Muscle of back (tissue), 11 donors: Measurements from ENCODE around the gene ROR1. TPM values are rescaled to one million over a fixed set of nuclear protein-coding genes. Genes with fewer than 3 reads are reported as not detected.
"Not testable (repeated sequence)": the region's sequence is repeated elsewhere in the genome, so short reads cannot be mapped to it uniquely, and the experiment has no call there.

Experiments
- DNase-seq, 3 donors: peaks; one replicate each; pipeline versions ENCODE4 v3.0.0 to v3.0.0-alpha.2; 2013
- polyA plus RNA-seq, 10 donors: library from polyadenylated mRNA; unstranded; fragments of 120-200 nt; gene quantifications; one replicate each; pipeline ENCODE4 v1.2.1, GENCODE V29; 2013; ENCODE audit not compliant: insufficient read length in 10 of 10

Gene ROR1
- polyA plus RNA-seq, 10 donors, result 10.4 to 26.5 (median 14.0) TPM

DNA sequence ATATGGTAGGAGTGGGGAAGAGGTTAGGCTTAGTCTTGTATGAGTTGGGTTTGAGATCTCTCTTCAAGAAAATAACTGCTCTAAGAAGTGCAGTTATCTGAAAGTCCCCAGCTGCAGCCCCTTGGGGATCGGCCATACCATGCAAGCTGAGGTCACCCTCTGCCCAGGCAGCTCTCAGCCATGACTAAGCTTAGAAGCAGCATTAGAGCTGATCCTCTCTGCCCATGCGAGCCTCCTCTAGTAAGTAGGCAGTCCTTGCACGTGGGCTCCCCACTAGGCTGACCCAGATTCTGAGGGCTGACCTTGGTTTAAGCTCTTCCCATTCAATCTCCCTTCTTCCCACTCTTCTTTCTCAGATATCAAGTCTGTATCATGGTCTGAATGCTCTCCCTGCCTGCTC is 308.6 kb downstream of the ROR1 start:
- no peak for DNase-seq

GRCh38 chr1:64084451-64084850 is 310.6 kb downstream of the ROR1 start:
- DNase-seq, result no peak

DNA sequence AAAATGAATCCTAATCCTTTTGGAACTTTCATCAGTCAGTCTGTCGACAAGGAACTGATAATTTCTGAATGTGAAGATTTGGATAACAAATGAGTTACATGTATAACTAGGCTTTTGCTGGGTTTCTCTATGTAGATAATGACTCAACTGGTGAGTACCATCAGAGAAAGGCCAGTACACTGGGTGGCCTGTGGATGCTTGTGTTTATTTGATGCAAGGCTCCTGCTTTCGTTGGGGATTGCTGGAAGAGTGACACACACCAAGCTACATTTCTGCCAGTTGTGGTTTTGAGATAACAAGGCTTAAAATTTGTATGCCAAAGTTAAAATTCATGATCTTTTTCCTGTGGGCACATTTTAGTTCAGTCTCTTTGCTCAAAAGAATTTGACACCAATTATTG is 314.0 kb downstream of the ROR1 start:
- peak in 1 of 3 donors; percentile 71 for DNase-seq

DNA sequence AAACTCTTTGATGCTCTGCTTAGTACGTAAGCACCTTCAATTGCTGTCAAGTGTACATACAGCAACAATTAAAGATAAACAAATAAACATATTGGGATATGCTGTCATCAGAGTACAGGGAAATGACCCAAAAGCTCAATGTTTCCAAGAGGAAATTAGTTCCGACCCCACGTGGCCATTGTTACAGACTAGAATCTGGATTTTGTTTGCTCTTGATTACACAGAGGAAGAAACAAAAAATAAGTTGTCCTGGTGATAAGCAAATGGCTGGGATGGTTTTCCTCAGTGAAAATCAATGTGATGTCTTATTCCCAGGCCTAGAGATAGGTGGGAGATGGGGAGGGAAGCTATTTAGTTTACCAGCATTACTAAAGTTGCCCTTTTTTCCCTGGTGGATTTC is 316.6 kb downstream of the ROR1 start:
- peak in 1 of 3 donors; percentile 49 for DNase-seq

- no peak for DNase-seq
Measured at GRCh38 chr1:64092851-64093371, 319.1 kb downstream of the ROR1 start.

DNA sequence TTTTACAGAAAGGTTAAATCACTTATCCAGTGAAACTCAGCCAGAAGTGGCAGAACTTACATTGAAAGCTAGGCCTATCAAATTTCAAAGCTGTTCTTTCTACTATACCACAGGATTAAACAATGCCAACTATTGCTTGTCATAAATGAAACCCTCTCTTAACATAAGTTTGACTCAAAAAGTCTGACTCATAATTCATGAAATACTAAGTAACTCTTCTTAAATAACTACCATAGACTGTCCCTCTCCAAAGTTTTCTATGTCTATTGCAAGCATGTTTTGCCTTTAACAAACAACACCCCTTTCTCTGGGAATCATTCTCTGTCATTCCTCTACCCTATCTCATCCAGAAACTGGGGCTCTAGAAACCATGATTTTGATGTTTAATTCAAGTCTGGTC is 320.1 kb downstream of the ROR1 start:
- no peak for DNase-seq

GRCh38 chr1:64095832-64096231 is 322.0 kb downstream of the ROR1 start:
- no peak for DNase-seq

DNA sequence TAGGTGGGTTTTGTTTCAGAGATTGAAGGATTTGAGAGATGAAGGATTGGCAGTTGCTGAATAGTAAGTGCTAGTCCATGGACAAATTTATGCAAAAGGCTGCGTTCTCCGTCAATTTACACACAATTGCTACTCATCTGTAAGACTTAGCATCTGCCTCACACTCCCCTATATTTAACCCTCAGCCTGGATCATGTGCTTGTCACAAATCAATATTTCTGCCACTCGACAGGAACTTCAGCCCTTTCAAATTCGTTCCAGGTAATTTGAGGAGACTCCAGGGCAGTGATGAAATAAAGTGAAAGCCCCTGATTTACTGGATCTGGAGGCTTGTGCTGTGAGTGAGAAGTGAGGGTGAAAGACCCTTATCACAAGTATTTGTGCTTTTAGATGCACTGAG is 324.0 kb downstream of the ROR1 start:
- DNase-seq, result no peak

DNA sequence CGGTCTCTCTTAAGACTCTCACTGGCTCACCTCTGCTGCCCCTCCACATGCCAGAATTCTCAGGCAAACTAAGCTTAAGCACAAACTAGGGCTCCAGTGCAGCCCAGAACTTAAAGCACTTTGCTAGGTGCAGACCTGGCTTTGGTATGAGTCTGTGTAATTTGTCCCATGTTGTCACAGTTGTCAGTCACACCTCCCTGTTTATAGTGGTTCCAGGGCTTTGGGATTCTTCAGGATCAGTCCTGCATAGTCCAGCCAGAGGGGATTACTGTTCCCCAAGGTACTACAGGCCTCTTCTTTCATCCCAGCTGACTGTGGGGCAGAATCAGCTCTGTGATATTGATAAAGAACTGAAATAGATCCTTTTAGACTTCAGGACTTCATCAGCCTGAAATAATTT is 324.6 kb downstream of the ROR1 start:
- DNase-seq, result no peak

- DNase-seq, result peak in 2 of 3 donors; percentile 31 to 66
Measured at GRCh38 chr1:64098846-64099582, 325.2 kb downstream of the ROR1 start.

GRCh38 chr1:64100791-64101190 is 327.0 kb downstream of the ROR1 start:
- DNase-seq, result no peak

GRCh38 chr1:64104585-64104984 is 330.8 kb downstream of the ROR1 start:
- DNase-seq, result not testable (repeated sequence)

- DNase-seq, result no peak
Measured at GRCh38 chr1:64107118-64107519, 333.3 kb downstream of the ROR1 start.

- no peak for DNase-seq
Measured at GRCh38 chr1:64107632-64108031, 333.8 kb downstream of the ROR1 start.

- DNase-seq, result no peak
Measured at GRCh38 chr1:64110924-64111777, 337.3 kb downstream of the ROR1 start.

DNA sequence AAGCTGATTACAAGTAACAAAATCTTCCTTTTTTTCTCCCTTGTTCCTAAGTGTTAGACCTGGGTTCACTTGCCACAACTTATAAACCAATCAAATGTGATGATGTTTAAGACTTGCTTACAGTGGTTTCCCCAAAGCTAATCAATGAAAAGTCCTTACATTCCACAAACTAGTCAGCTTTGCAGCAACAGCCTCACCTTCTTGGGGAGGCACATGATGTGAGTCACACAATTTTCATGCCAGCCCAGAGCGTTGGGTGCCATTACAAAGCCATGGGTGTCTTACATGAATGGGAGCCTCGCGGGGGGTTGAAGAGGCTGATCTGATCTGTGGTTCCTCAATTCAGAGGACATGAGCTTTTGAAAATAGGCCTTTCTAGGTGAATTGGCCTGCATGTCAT is 338.0 kb downstream of the ROR1 start:
- DNase-seq, result no peak

DNA sequence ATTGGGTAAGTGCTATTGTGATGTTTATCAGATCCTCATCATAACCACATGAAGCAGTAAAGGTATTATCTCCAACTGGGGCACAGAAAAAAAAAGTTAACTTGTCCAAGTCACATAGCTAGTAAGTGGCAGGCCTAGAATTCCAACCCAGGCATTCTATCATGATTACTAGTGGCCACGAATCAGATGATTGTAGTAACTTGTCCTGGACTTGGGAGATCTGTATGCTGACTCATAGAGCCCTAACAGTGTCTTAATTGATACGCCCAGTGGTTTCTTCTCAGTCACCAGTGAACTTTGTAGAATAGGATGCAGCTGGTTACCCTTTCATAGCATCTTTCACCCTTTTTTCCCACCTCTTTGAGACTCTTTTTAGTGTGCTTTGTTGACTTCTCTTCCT is 338.5 kb downstream of the ROR1 start:
- peak in 1 of 3 donors; percentile 48 for DNase-seq

DNA sequence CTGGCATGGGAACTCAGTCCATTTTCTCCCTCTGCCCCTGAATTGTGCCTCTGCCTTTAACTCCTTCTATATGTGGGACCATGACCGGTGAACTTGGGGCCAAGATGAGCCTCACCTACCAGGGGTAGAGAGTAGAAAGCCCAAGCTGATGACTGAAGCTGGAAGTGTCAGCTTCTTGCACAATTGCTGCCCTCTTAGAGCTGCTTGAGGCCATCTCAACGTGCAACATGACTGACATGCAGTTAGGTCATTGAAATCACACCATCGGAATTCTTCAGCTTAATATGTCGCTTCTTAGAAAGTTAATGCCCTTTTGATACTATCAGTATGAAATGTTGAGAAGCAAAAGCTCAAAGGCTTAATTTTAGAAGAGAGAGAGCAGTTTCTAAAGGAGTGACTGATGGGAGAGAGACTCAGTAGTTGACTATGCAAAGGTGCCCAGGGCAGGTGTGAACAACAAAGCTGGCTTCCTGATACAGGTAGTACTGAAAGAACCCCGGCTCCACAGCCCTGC is 340.3 kb downstream of the ROR1 start:
- no peak for DNase-seq

- DNase-seq, result peak in 1 of 3 donors; percentile 58
Measured at GRCh38 chr1:64116537-64116936, 342.7 kb downstream of the ROR1 start.

DNA sequence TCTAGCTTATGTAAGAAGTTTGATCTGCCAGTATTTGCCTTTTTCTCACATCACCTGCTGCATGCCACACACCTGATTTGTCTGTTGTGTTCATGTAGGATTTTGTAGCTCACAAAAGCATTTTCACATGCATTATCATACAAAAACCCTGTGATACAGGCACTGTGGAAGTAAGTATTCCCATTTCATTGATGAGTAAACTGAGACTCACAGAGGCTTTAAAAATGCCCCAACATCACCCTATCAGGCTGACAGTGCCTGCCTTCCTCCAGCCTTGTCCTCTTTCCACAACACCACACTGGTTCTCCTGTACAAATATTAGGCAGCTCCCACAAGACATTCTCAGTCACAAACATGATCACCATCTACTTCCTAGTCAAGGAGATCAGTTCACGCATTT is 343.7 kb downstream of the ROR1 start:
- DNase-seq, result no peak

- no peak for DNase-seq
Measured at GRCh38 chr1:64121766-64122385, 348.1 kb downstream of the ROR1 start.

- no peak for DNase-seq
Measured at GRCh38 chr1:64122588-64122987, 348.8 kb downstream of the ROR1 start.
